Eye (tissue), 1 donor: ENCODE data around the gene MOK.
"Not testable (repeated sequence)": the region's sequence is repeated elsewhere in the genome, so short reads cannot be mapped to it uniquely, and the experiment has no call there.

ENCODE experiments used
- DNase-seq: peaks from one replicate; pipeline ENCODE4 v3.0.0-alpha.2; 2015

Gene MOK

GRCh38 chr14:102280376-102280962 lies 24.5 kb downstream of the MOK start:
- DNase-seq = peak; percentile 12

GRCh38 chr14:102279688-102280348 lies 25.1 kb downstream of the MOK start:
- no peak for DNase-seq

DNA sequence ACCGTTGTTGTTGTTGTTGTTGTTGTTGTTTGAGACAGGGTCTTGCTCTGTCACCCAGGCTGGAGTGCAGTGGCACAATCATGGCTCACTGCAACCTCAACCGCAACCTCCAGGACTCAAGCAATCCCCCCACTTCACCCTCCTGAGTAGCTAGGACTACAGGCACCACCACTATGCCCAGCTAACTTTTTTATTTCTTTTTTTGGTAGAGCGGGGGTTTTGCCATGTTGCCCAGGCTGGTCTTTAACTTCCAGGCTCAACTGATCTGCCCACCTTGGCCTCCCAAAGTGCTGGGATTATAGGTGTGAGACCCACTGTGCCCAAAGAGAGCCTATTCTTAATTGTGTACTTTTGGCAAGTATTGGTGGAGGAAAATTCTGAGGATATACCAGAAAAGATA lies 25.7 kb downstream of the MOK start:
- DNase-seq = no peak

GRCh38 chr14:102278631-102278935 lies 26.4 kb downstream of the MOK start:
- no peak for DNase-seq

GRCh38 chr14:102277874-102278630 lies 26.9 kb downstream of the MOK start:
- no peak for DNase-seq

DNA sequence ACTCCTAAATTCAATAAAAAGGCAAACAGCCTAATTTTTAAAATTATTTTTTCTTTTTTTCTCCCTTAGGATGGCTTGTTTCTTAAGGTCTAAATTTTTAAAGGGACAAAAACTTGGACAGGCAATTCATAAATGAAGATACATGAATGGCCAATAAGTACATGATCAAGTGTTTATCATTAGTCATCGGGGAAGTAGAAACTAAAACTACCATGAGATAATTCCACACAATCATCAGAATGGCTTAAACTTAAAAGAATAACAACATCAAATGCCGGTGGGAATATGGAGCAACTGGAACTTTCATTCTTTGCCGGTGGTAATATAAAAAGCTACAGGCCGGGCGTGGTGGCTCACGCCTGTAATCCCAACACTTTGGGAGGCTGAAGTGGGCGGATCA lies 29.1 kb downstream of the MOK start:
- DNase-seq = no peak

DNA sequence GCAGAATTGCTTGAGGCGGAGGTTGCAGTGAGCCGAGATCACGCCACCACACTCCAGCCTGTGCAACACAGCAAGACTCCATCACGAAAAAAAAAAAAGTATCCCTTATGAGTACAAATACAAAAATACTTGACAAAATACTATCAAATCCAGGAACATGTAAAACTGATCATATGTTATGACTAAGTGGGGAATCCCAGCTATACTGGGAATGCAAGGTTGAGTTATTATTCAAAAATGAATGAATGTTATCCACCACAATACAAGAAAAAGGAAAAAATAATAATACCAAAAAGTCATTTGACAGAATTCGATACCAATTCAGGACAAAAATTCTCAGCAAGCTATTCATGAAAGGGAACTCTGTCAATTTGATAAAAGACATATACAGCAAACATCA lies 32.6 kb downstream of the MOK start:
- DNase-seq = no peak

- no peak for DNase-seq
These were observed 40.2 kb downstream of the MOK start for GRCh38 chr14:102264775-102265174.

DNA sequence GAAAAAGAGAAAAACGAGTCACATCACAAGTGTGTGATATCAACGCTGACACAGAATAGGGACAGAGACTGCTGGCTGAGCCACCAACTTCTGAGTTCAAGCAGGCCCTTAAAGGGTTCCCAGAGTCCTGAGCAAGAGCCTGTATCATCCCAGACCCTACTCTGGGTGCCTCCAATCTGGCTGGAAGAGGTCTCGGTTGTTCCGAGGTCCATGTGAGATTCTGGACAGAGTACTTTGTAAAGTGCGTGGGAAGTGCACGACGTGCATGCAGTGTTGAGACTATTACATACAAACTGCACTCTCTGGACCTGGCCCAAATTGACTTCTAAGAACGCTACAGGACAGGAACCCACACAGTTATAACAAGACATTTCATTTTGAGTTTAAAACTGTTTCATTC lies 40.6 kb downstream of the MOK start:
- no peak for DNase-seq

DNA sequence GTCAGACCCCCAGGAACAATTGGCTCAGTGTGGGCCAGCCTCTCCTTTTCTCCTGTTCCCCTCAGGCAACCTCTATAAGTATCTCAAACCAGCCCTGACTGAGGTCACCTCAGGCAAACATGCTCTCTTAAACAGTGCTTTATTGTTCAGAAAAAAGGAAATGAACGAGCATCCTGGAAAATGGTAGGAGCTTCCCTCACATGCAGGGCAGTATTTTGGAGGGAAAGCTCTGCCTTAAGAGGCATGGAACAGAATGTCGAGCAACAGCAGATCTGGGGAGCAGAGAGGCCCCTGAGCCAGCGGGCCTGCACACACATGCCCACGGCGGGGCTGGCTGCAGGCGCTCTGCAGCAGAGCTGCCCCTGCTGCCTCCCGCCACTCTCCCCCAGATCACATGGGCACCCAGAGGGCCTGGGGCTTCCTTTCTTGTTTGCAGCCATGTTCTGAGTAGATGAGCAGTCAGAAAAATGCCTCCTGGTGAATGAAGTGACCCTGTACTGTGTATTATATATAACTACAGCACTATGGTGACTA lies 42.0 kb downstream of the MOK start:
- DNase-seq = peak; percentile 89

DNA sequence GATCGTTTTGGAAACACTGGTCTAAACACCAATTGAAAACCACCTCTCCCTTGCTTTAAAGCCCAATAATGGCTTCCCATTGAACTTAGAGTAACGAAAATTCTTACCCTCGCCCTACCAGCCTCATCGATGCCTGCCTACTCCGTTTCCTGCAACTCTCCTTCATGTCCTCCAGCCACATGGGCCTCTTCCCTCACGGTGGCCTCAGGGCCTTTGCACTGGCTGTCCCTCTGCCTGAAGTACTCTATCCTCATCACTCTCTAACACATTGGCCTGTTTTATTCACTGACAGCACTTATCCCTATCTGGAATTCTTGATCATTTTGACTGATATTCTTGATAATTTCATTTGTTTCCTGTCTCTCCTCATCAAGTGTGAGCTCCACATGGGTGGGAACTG lies 46.8 kb downstream of the MOK start:
- no peak for DNase-seq

- no peak for DNase-seq
These were observed 48.2 kb downstream of the MOK start for GRCh38 chr14:102256716-102257115.

GRCh38 chr14:102255401-102256190 lies 49.4 kb downstream of the MOK start:
- no peak for DNase-seq

DNA sequence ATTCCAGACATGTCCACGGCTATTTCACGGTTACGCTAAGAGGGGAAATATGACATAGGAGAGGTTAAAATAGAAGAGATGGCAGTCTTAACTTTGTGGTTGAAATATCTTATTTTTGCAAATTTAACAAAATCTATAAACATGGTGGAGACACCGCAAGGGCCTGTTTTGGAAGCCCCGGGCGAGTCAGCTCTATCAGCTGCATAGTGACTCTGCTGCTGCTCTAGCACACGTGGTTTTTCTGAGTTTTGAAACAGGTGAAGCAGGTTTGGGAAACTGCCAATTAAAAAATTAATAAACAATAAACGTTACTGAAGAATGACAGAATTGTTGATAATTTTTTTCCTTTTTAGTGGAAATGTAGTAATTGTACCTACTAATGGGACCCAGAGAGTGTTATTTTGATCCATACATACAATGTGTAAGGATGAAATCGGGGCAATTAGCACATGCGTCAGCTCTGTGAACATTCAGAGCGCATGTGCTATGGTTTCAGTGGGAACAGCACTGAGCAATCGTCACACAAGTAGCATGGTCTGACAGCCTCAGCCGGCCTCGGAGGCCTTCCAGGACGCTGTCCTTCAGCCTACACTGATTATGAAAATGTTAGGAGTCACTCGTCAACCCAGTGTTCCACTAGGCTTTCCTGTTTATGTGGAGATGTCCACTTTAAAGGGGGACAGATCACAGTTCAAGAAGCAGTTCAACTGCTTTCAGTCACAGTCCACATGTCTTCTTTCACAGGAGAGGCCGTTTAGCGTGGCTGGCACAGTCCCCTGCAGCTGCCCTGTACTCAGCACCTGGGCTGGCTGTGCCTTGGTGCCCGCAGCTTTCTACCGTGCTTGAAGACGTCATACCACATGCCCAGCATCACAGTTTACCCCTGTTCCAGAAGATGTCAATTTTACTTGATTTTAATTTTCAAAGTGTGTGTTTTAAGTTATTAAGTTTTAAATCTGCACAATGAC lies 51.8 kb downstream of the MOK start:
- no peak for DNase-seq

- no peak for DNase-seq
These were observed 53.8 kb downstream of the MOK start for GRCh38 chr14:102251161-102251560.

- DNase-seq = no peak
These were observed 54.3 kb downstream of the MOK start for GRCh38 chr14:102250636-102251035.

- no peak for DNase-seq
These were observed 55.0 kb downstream of the MOK start for GRCh38 chr14:102249981-102250380.

DNA sequence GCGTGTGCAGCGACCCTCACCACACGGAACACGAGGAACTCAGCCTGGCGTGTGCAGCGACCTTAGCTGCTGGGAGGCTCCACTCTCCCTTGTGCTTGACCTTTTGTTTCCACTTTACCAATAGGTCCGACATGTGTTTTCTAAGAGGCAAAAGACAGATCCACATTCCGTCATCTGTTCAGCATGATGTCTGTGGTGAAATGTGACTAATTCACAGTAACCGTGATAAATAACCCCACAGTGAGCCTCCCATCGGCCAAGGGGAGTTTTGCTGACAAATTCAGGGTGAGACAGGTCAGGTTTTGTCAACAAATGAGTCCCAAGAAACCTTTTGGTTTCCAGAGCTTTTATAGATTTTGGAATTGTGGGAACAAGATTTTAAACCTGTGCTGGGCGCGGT lies 55.9 kb downstream of the MOK start:
- no peak for DNase-seq

DNA sequence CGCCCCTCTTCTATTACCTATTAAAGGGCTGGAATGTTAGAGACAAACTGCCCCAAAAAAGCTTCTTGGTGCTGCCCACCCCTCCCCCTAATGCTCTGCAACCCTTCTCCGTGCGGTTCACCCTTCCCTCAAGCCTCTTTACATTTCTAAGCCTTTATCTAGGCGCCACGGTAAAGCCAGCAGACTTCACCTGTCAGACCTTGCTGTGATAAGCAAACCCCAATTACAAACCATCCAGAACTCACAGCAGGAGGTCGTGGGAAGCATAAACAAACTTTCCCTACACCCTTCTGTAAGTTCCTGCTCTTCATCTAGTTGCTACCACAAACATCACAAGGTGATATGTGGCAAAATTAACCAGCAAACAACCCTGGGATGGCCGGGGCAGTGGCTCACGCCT lies 56.8 kb downstream of the MOK start:
- DNase-seq = no peak

DNA sequence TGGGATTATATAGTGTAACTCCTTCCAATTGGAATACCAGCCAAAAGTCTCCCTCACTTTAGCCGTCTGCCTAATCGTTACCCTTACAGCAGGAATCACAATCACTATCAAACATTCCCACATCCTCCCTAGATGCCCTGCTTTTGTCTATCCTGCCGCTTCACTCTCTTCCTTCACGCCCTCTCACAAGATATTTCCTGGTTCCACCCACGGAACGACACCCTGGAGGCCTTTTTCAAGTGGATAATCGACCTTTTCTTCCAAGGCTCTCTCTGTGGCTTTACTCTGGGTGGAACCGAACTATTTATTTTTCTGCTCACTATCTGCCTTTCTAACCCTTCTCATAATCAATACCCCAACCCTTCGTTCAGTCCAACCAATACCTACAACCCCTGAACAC lies 58.9 kb downstream of the MOK start:
- DNase-seq = no peak

- not testable (repeated sequence) for DNase-seq
These were observed 61.2 kb downstream of the MOK start for GRCh38 chr14:102243795-102244194.

DNA sequence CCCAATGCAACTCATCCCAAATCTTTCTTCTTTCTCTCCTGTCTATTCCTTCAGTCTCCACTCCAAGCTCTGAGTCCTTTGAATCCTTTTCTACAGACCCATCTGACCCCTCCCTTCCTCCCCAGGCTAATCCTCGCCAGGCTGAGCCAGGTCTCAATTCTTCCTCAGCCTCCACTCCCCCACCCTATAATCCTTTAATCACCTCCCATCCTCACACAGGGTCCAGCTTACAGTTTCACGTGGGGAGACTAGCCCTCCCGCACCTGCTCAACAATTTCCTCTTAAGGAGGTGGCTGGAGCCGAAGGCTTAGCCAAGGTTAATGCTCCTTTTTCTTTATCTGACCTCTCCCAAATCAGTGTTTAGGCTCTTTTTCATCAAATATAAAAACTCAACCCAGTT lies 63.8 kb downstream of the MOK start:
- peak; percentile 22 for DNase-seq
